Measurements from ENCODE around the gene CTDP1. TPM values are rescaled to one million over a fixed set of nuclear protein-coding genes. Genes with fewer than 3 reads are reported as not detected.

CTDP1 gene
- total RNA-seq, 4 donors from 2014 or later: 12.3 to 21.8 (median 16.5) TPM

- H3K27me3 ChIP-seq: peaks cover 0 to under 1% (median under 1%) of the 10 kb centered on the region in 3 donors
- DNase-seq: no peak
- in situ Hi-C loops (cut with MboI; ENCODE audit: low sequenced_read_pairs in 4 of 4): loop anchor here in 1 of 4 donors (25.0 kb wide), 1 partner anchor 95 kb away; no protein-coding TSS in a partner anchor
Observed at GRCh38 chr18:79631761-79632446, 47.7 kb upstream of the CTDP1 start.

GRCh38 chr18:79632765-79633164 lies 46.8 kb upstream of the CTDP1 start:
- Histone ChIP-seq H3K4me3 (no peak overlapping the region), H3K27ac (no peak overlapping the region), H3K27me3 (peaks cover 0 to 10% (median 6%) of the 10 kb centered on the region in 3 donors), H3K9me3 (no peaks in the 10 kb centered on the region), H3K4me1 (no peaks in the 10 kb centered on the region), H3K36me3 (no peaks in the 10 kb centered on the region)
- DNase-seq: no peak
- TF ChIP-seq CTCF (IDR thresholded peaks at IDR 0.05 in 4 of 5, conservative IDR thresholded peaks at IDR 0.05 in 1 of 5): no peak
- no peak for TF ChIP-seq POLR2A (IDR thresholded peaks at IDR 0.05)
- ATAC-seq: no peak
- intact Hi-C loops (cut with DNase I; ENCODE audit: low total_unique reads): no loop called here
- in situ Hi-C loops (cut with MboI; ENCODE audit: low sequenced_read_pairs in 4 of 4): loop anchor here in 1 of 4 donors (25.0 kb wide), 1 partner anchor 95 kb away; no protein-coding TSS in a partner anchor

More at GRCh38 chr18:79631761-79632446, 47.7 kb upstream of the CTDP1 start:
- Histone ChIP-seq H3K9me3 (no peaks in the 10 kb centered on the region), H3K4me3 (no peak overlapping the region), H3K27ac (no peak overlapping the region), H3K36me3 (no peaks in the 10 kb centered on the region), H3K4me1 (no peaks in the 10 kb centered on the region)
- no peak for ATAC-seq
- intact Hi-C loops (cut with DNase I; ENCODE audit: low total_unique reads): no loop called here
- TF ChIP-seq CTCF (IDR thresholded peaks at IDR 0.05 in 4 of 5, conservative IDR thresholded peaks at IDR 0.05 in 1 of 5) (no peak), POLR2A (IDR thresholded peaks at IDR 0.05) (no peak)

GRCh38 chr18:79634186-79634585 lies 45.4 kb upstream of the CTDP1 start:
- in situ Hi-C loops (cut with MboI; ENCODE audit: low sequenced_read_pairs in 4 of 4): loop anchor here in 1 of 4 donors (25.0 kb wide), 1 partner anchor 97 kb away; no protein-coding TSS in a partner anchor
- Histone ChIP-seq H3K36me3 (no peaks in the 10 kb centered on the region), H3K27me3 (peaks cover 0 to 18% (median 9%) of the 10 kb centered on the region in 3 donors), H3K9me3 (no peaks in the 10 kb centered on the region), H3K4me3 (no peak overlapping the region), H3K4me1 (no peaks in the 10 kb centered on the region), H3K27ac (no peak overlapping the region)
- ATAC-seq (no peak), DNase-seq (no peak)
- TF ChIP-seq POLR2A (IDR thresholded peaks at IDR 0.05): no peak
- TF ChIP-seq CTCF (IDR thresholded peaks at IDR 0.05 in 4 of 5, conservative IDR thresholded peaks at IDR 0.05 in 1 of 5): no peak
- intact Hi-C loops (cut with DNase I; ENCODE audit: low total_unique reads): no loop called here

GRCh38 chr18:79634593-79635426 lies 44.8 kb upstream of the CTDP1 start:
- no peaks in the 10 kb centered on the region for H3K36me3 ChIP-seq
- DNase-seq (no peak), ATAC-seq (no peak)
- intact Hi-C loops (cut with DNase I; ENCODE audit: low total_unique reads) (no loop called here), in situ Hi-C loops (cut with MboI; ENCODE audit: low sequenced_read_pairs in 4 of 4) (loop anchor here in 1 of 4 donors (25.0 kb wide), 1 partner anchor 98 kb away; no protein-coding TSS in a partner anchor)
- TF ChIP-seq CTCF (IDR thresholded peaks at IDR 0.05 in 4 of 5, conservative IDR thresholded peaks at IDR 0.05 in 1 of 5): no peak
- TF ChIP-seq POLR2A (IDR thresholded peaks at IDR 0.05): no peak
- H3K4me1 ChIP-seq: no peaks in the 10 kb centered on the region
- no peaks in the 10 kb centered on the region for H3K9me3 ChIP-seq
- H3K27ac ChIP-seq: no peak overlapping the region
- H3K4me3 ChIP-seq: no peak overlapping the region
- peaks cover 0 to 18% (median 9%) of the 10 kb centered on the region in 3 donors for H3K27me3 ChIP-seq

All from gastrocnemius medialis (tissue), 4 donors.